Trophoblast cell (in vitro differentiated cells and primary cell): Measurements from ENCODE around the gene GSG1.
"Not testable (repeated sequence)": the region's sequence is repeated elsewhere in the genome, so short reads cannot be mapped to it uniquely, and the experiment has no call there.

Experiments
- DNase-seq, 2 donors: peaks; one replicate each; pipeline ENCODE4 v3.0.0-alpha.2; 2016
- H2AFZ ChIP-seq: 2 replicates; pipeline ENCODE4 v1.6.1; 2013; ENCODE audit warnings: low read length, moderate library complexity, mild to moderate bottlenecking; ENCODE audit not compliant: insufficient read depth, poor library complexity
- H2AK5ac ChIP-seq: 2 replicates; pipeline ENCODE4 v1.6.1; 2013; ENCODE audit warnings: mild to moderate bottlenecking, low read length
- H2BK120ac ChIP-seq: 2 replicates; pipeline ENCODE4 v1.6.1; 2013; ENCODE audit warnings: low read length, mild to moderate bottlenecking, moderate library complexity; ENCODE audit not compliant: insufficient read depth, poor library complexity
- H2BK12ac ChIP-seq: 2 replicates; pipeline ENCODE4 v1.6.1; 2013; ENCODE audit warnings: mild to moderate bottlenecking, low read length, moderate library complexity
- H2BK5ac ChIP-seq: 2 replicates; pipeline ENCODE4 v1.6.1; 2013; ENCODE audit warnings: low read length, low read depth, moderate library complexity, mild to moderate bottlenecking; ENCODE audit not compliant: poor library complexity
- H3K14ac ChIP-seq: 2 replicates; pipeline ENCODE4 v1.6.1; 2013; ENCODE audit warnings: mild to moderate bottlenecking, low read length
- H3K18ac ChIP-seq: 2 replicates; pipeline ENCODE4 v1.6.1; 2013; ENCODE audit warnings: mild to moderate bottlenecking, low read length
- H3K23ac ChIP-seq: 2 replicates; pipeline ENCODE4 v1.6.1; 2013; ENCODE audit warnings: low read length
- H3K27ac ChIP-seq: 2 replicates; pipeline ENCODE4 v1.5.1; 2013; ENCODE audit warnings: low read depth, mild to moderate bottlenecking, inconsistent platforms, low read length, moderate library complexity
- H3K27me3 ChIP-seq: 2 replicates; pipeline ENCODE4 v1.6.1; 2013; ENCODE audit warnings: inconsistent platforms, mild to moderate bottlenecking, low read length, moderate library complexity; ENCODE audit not compliant: insufficient read depth
- H3K36me3 ChIP-seq, 2 experiments: 1 replicate in 1 of 2; 2 replicates in 1 of 2; pipeline ENCODE4 v1.6.1; 2013; ENCODE audit warnings: low read length in 2 of 2, mild to moderate bottlenecking in 2 of 2, moderate library complexity in 1 of 2; ENCODE audit not compliant: insufficient read depth in 2 of 2, control insufficient read depth in 1 of 2
- H3K4ac ChIP-seq: 2 replicates; pipeline ENCODE4 v1.6.1; 2013; ENCODE audit warnings: low read depth, mild to moderate bottlenecking, low read length, moderate library complexity
- H3K4me1 ChIP-seq, 2 experiments: 1 replicate in 1 of 2; 2 replicates in 1 of 2; pipeline ENCODE4 v1.6.1; 2013; ENCODE audit warnings: low read length in 2 of 2, mild to moderate bottlenecking in 2 of 2, moderate library complexity in 1 of 2; ENCODE audit not compliant: insufficient read depth in 2 of 2, control insufficient read depth in 1 of 2
- H3K4me2 ChIP-seq: 2 replicates; pipeline ENCODE4 v1.6.1; 2013; ENCODE audit warnings: inconsistent platforms, mild to moderate bottlenecking, low read length, moderate library complexity
- H3K4me3 ChIP-seq: 2 replicates; pipeline ENCODE4 v1.5.1; 2013; ENCODE audit warnings: mild to moderate bottlenecking, low read depth, low read length, inconsistent platforms
- H3K79me1 ChIP-seq: one replicate; pipeline ENCODE4 v1.6.1; 2013; ENCODE audit warnings: low read length
- H3K79me2 ChIP-seq: 2 replicates; pipeline ENCODE4 v1.6.1; 2013; ENCODE audit warnings: low read length, mild to moderate bottlenecking; ENCODE audit not compliant: control insufficient read depth, insufficient read depth, poor library complexity
- H3K9ac ChIP-seq: 2 replicates; pipeline ENCODE4 v1.6.1; 2013; ENCODE audit warnings: mild to moderate bottlenecking, low read length
- H3K9me3 ChIP-seq: 2 replicates; pipeline ENCODE4 v1.6.1; 2013; ENCODE audit warnings: low read depth, mild to moderate bottlenecking, control low read depth, inconsistent platforms, low read length; ENCODE audit not compliant: insufficient read depth
- H4K12ac ChIP-seq: 2 replicates; pipeline ENCODE4 v1.6.1; 2013; ENCODE audit warnings: low read depth, mild to moderate bottlenecking, low read length, moderate library complexity
- H4K8ac ChIP-seq: 2 replicates; pipeline ENCODE4 v1.6.1; 2013; ENCODE audit warnings: low read depth, mild to moderate bottlenecking, low read length, moderate library complexity
- H4K91ac ChIP-seq: one replicate; pipeline ENCODE4 v1.6.1; 2013; ENCODE audit warnings: low read depth, mild to moderate bottlenecking, low read length, moderate library complexity
- WGBS: extraction: QIAGEN DNeasy Blood & Tissue Kit; methylation state at CpG from one replicate; pipeline ENCODE4 v1.1.7; 2013; ENCODE audit warnings: missing lambda C conversion rate; ENCODE audit not compliant: insufficient read length, insufficient coverage; ENCODE audit errors: extremely low coverage; 5-methylcytosine and 5-hydroxymethylcytosine counted together

Gene GSG1

GRCh38 chr12:13085968-13086686 is 17.3 kb downstream of the GSG1 start:
- no peak overlapping the region for H2AK5ac ChIP-seq
- no peak overlapping the region for H2BK120ac ChIP-seq
- no peak overlapping the region for H3K9ac ChIP-seq
- no peaks in the 10 kb centered on the region for H3K9me3 ChIP-seq
- H3K4me3 ChIP-seq = no peak overlapping the region
- no peaks in the 10 kb centered on the region for H3K4me1 ChIP-seq
- no peak overlapping the region for H4K91ac ChIP-seq
- WGBS = no CpG with 5 or more reads among the region's 7 CpGs
- H3K36me3 ChIP-seq = peaks cover 0 to 3% of the 10 kb centered on the region in 2 experiments
- DNase-seq = peak; percentile 18 to 40
- no peak overlapping the region for H4K8ac ChIP-seq
- H3K18ac ChIP-seq = no peak overlapping the region
- no peak overlapping the region for H2BK12ac ChIP-seq
- H3K4me2 ChIP-seq = no peak overlapping the region
- no peak overlapping the region for H4K12ac ChIP-seq
- H3K23ac ChIP-seq = no peak overlapping the region
- no peak overlapping the region for H3K27ac ChIP-seq
- H3K4ac ChIP-seq = no peak overlapping the region
- no peak overlapping the region for H2BK5ac ChIP-seq
- H3K27me3 ChIP-seq = no peaks in the 10 kb centered on the region
- no peaks in the 10 kb centered on the region for H3K79me1 ChIP-seq
- no peak overlapping the region for H3K14ac ChIP-seq
- no peak overlapping the region for H2AFZ ChIP-seq
- no peaks in the 10 kb centered on the region for H3K79me2 ChIP-seq

GRCh38 chr12:13084898-13085640 is 18.4 kb downstream of the GSG1 start:
- no peaks in the 10 kb centered on the region for H3K79me2 ChIP-seq
- H4K91ac ChIP-seq = no peak overlapping the region
- no peak overlapping the region for H3K4ac ChIP-seq
- H3K9me3 ChIP-seq = no peaks in the 10 kb centered on the region
- no peaks in the 10 kb centered on the region for H3K27me3 ChIP-seq
- no peak overlapping the region for H3K4me2 ChIP-seq
- no peaks in the 10 kb centered on the region for H3K4me1 ChIP-seq
- H3K79me1 ChIP-seq = no peaks in the 10 kb centered on the region
- no peak overlapping the region for H3K4me3 ChIP-seq
- H4K12ac ChIP-seq = no peak overlapping the region
- no peak overlapping the region for H2BK120ac ChIP-seq
- no peak overlapping the region for H2BK12ac ChIP-seq
- H3K18ac ChIP-seq = no peak overlapping the region
- WGBS = no CpG with 5 or more reads among the region's 11 CpGs
- no peak overlapping the region for H3K27ac ChIP-seq
- H2AFZ ChIP-seq = no peak overlapping the region
- H2BK5ac ChIP-seq = no peak overlapping the region
- H2AK5ac ChIP-seq = no peak overlapping the region
- no peak for DNase-seq
- no peak overlapping the region for H3K9ac ChIP-seq
- H3K14ac ChIP-seq = no peak overlapping the region
- H3K23ac ChIP-seq = no peak overlapping the region
- H4K8ac ChIP-seq = no peak overlapping the region
- peaks cover 0 to 3% of the 10 kb centered on the region in 2 experiments for H3K36me3 ChIP-seq

GRCh38 chr12:13083638-13084037 is 19.8 kb downstream of the GSG1 start:
- not testable (repeated sequence) for H2AFZ ChIP-seq, H2BK5ac ChIP-seq, H3K79me1 ChIP-seq, DNase-seq, H3K9ac ChIP-seq, H3K23ac ChIP-seq, H4K12ac ChIP-seq, H3K4ac ChIP-seq, H3K27me3 ChIP-seq, H4K91ac ChIP-seq, H2BK120ac ChIP-seq, H3K27ac ChIP-seq, H3K4me2 ChIP-seq, H3K4me3 ChIP-seq, H2BK12ac ChIP-seq, H3K79me2 ChIP-seq, H3K4me1 ChIP-seq, H3K9me3 ChIP-seq, H4K8ac ChIP-seq, H3K36me3 ChIP-seq, H3K18ac ChIP-seq, H2AK5ac ChIP-seq, H3K14ac ChIP-seq
- WGBS = no CpG with 5 or more reads among the region's 5 CpGs

- Histone ChIP-seq H4K91ac (no peak overlapping the region), H2AFZ (no peak overlapping the region), H4K12ac (no peak overlapping the region), H2AK5ac (no peak overlapping the region), H3K14ac (no peak overlapping the region), H3K9me3 (no peaks in the 10 kb centered on the region), H3K36me3 (peaks cover 0 to 3% of the 10 kb centered on the region in 2 experiments), H3K9ac (no peak overlapping the region), H3K18ac (no peak overlapping the region), H3K4me1 (no peaks in the 10 kb centered on the region), H3K79me1 (no peaks in the 10 kb centered on the region), H2BK12ac (no peak overlapping the region), H3K23ac (no peak overlapping the region), H2BK5ac (no peak overlapping the region), H2BK120ac (no peak overlapping the region), H3K4me3 (no peak overlapping the region), H3K27ac (no peak overlapping the region), H3K4me2 (no peak overlapping the region), H3K27me3 (no peaks in the 10 kb centered on the region), H3K79me2 (no peaks in the 10 kb centered on the region), H4K8ac (no peak overlapping the region), H3K4ac (no peak overlapping the region)
- WGBS = no CpG with 5 or more reads among the region's 2 CpGs
- no peak for DNase-seq
These were observed 20.6 kb downstream of the GSG1 start for GRCh38 chr12:13082861-13083260.
